Type B pancreatic cell (in vitro differentiated cells): ENCODE measurements around the gene RBM26. TPM values are rescaled to one million over a fixed set of nuclear protein-coding genes. Genes with fewer than 3 reads are reported as not detected.

Source experiments
- DNase-seq: peaks from one replicate; pipeline ENCODE4 v3.0.0; 2021; ENCODE audit warnings: mixed read lengths; ENCODE audit not compliant: unreplicated experiment; ENCODE audit errors: extremely low spot score
- H3K27ac Mint-ChIP-seq: 2 replicates; pipeline ENCODE4 v1.8.0; 2021; ENCODE audit warnings: mild to moderate bottlenecking, mixed read lengths
- H3K27me3 Mint-ChIP-seq: 2 replicates; pipeline ENCODE4 v1.8.0; 2021; ENCODE audit warnings: mixed read lengths
- H3K36me3 Mint-ChIP-seq: 2 replicates; pipeline ENCODE4 v1.8.0; 2021; ENCODE audit warnings: mixed read lengths
- H3K4me1 Mint-ChIP-seq: one replicate; pipeline ENCODE4 v1.8.0; 2021; ENCODE audit warnings: mixed read lengths; ENCODE audit not compliant: unreplicated experiment
- H3K4me3 Mint-ChIP-seq: 2 replicates; pipeline ENCODE4 v1.8.0; 2021; ENCODE audit warnings: mild to moderate bottlenecking, mixed read lengths
- H3K9me3 Mint-ChIP-seq: 2 replicates; pipeline ENCODE4 v1.8.0; 2021; ENCODE audit warnings: mixed read lengths
- total RNA-seq: library from RNA; stranded (reverse); gene quantifications from 2 replicates; pipeline ENCODE4 v1.2.1, GENCODE V29; 2021; ENCODE audit warnings: low replicate concordance
- TF ChIP-seq, protein P1 (sequence below): fragments of 200-600 bp; sonication (generic); conservative IDR thresholded peaks from 2 replicates; pipeline ENCODE4 v1.5.0; 2021; ENCODE audit warnings: antibody characterized with exemption, mild to moderate bottlenecking

RBM26 gene
- total RNA-seq, 1 donor from 2014 or later: 66.9 TPM

DNA sequence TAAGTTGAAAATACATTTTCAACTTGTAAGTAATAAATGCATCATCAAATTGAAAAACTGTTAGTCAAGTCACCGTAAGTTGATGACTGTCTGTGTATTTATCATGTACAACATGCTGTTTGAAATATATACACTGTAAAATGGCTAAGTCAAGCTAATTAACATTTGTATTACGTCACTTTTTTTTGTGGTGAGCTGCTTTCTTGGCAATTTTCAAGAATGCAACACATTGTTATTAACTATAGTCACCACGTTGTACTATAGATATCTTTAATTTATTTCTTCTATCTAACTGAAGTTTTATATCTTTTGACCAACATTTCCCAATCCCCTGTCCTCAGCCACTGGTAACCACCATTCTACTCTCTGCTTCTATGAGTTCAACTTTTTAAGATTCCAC is 57.0 kb downstream of the RBM26 start:
- Mint-ChIP-seq H3K4me1 (no peaks in the 10 kb centered on the region), H3K27ac (no peak overlapping the region), H3K36me3 (peaks cover 33% of the 10 kb centered on the region), H3K27me3 (no peaks in the 10 kb centered on the region), H3K4me3 (no peak overlapping the region), H3K9me3 (no peaks in the 10 kb centered on the region)
- TF ChIP-seq, protein P1, sequence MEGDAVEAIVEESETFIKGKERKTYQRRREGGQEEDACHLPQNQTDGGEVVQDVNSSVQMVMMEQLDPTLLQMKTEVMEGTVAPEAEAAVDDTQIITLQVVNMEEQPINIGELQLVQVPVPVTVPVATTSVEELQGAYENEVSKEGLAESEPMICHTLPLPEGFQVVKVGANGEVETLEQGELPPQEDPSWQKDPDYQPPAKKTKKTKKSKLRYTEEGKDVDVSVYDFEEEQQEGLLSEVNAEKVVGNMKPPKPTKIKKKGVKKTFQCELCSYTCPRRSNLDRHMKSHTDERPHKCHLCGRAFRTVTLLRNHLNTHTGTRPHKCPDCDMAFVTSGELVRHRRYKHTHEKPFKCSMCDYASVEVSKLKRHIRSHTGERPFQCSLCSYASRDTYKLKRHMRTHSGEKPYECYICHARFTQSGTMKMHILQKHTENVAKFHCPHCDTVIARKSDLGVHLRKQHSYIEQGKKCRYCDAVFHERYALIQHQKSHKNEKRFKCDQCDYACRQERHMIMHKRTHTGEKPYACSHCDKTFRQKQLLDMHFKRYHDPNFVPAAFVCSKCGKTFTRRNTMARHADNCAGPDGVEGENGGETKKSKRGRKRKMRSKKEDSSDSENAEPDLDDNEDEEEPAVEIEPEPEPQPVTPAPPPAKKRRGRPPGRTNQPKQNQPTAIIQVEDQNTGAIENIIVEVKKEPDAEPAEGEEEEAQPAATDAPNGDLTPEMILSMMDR: no peak
- no peak for DNase-seq

DNA sequence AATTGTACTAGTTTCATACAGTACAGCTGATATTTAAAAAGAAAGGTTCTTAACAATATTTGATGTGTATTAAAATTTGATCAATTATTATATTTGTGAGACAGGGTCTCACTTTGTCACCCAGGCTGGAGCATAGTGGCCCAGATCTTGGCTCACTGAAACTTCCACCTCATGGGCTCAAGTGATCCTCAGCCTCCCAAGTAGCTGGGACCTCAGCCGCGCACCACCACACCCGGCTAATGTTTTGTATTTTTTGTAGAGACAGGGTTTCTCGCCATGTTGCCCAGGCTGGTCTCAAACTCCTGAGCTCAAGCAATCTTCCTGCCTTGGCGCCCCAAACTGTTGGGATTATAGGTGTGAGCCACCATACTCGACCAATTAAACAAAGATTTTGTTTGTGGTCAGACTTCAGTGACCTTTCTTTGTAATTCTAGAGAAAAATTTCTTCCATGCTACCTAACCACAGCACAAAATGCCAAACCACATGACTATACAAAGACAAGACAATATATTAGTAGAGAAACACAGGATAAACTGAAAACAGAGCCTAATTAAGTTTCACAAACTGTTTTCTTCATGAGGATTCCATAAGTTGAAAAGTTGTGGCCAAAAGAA is 59.6 kb downstream of the RBM26 start:
- Mint-ChIP-seq H3K27me3 (no peaks in the 10 kb centered on the region), H3K36me3 (peaks cover 28% of the 10 kb centered on the region), H3K9me3 (no peaks in the 10 kb centered on the region), H3K27ac (no peak overlapping the region), H3K4me3 (no peak overlapping the region), H3K4me1 (no peaks in the 10 kb centered on the region)
- DNase-seq: no peak
- TF ChIP-seq, protein P1: no peak

DNA sequence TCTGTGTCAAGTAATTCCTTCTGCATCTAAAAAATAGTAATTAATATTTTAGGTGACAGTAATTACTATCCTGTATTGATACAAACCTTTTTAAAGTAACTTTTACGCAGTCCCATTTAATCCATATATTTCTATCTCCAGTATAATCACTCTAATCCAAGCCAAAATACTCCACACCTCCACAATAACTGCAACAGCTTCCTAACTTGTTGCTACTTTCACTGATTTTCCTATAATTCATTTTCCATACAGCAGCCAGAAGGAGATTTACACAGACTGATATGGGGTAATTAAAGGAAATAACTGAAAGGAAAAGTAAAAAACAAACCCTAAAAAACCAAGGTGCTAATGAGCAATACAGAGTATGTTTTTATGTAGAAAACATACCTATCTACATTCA is 64.9 kb downstream of the RBM26 start:
- H3K27me3 Mint-ChIP-seq: no peaks in the 10 kb centered on the region
- peaks cover 42% of the 10 kb centered on the region for H3K36me3 Mint-ChIP-seq
- no peak overlapping the region for H3K27ac Mint-ChIP-seq
- DNase-seq: no peak
- no peak overlapping the region for H3K4me3 Mint-ChIP-seq
- H3K4me1 Mint-ChIP-seq: no peaks in the 10 kb centered on the region
- TF ChIP-seq, protein P1: no peak
- H3K9me3 Mint-ChIP-seq: no peaks in the 10 kb centered on the region

DNA sequence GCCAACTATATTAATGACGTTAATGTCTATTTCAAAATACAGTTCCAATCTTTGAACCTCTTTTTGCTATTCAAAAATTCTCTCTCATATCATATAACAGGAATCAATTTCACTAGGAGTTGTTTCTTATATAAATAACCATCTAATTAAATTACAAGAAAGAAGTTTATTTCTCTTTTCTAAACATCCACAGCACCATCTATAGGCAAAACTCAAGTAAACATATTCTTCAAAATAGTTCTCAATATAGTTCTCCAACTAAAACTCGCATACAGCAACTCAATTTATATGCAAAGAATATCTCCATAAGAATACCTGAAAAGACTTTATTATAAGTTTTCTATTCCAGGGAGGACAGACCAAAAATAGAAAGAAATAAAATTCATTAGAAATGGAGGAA is 65.6 kb downstream of the RBM26 start:
- no peak for DNase-seq
- TF ChIP-seq, protein P1: peak; percentile 22

DNA sequence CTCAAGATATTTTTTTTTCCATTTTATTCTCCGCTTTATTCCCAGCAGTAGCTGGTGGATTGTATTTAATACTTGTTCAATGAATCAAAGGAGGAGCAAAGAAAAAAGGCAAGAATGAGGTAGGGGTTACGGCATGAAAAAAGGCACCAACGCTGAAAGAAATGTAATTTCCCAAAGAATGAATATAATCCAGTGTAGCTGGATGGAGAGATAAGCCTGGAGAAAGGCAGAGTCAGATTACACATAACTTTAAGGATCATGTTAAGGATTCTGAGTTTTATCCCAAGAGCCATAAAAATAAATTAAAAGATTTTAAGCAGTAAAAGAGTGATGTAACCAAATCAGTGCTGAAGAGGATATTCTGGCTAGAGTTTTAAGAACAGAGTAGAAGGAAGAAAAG is 67.7 kb downstream of the RBM26 start:
- TF ChIP-seq, protein P1: no peak
- Mint-ChIP-seq H3K27me3 (no peaks in the 10 kb centered on the region), H3K36me3 (peaks cover 47% of the 10 kb centered on the region), H3K9me3 (no peaks in the 10 kb centered on the region), H3K4me1 (no peaks in the 10 kb centered on the region), H3K27ac (no peak overlapping the region), H3K4me3 (no peak overlapping the region)
- DNase-seq: no peak

More for the DNA sequence above, 65.6 kb downstream of the RBM26 start:
- H3K27ac Mint-ChIP-seq: no peak overlapping the region
- no peaks in the 10 kb centered on the region for H3K4me1 Mint-ChIP-seq
- H3K36me3 Mint-ChIP-seq: peaks cover 42% of the 10 kb centered on the region
- H3K27me3 Mint-ChIP-seq: no peaks in the 10 kb centered on the region
- H3K9me3 Mint-ChIP-seq: no peaks in the 10 kb centered on the region
- no peak overlapping the region for H3K4me3 Mint-ChIP-seq

DNA sequence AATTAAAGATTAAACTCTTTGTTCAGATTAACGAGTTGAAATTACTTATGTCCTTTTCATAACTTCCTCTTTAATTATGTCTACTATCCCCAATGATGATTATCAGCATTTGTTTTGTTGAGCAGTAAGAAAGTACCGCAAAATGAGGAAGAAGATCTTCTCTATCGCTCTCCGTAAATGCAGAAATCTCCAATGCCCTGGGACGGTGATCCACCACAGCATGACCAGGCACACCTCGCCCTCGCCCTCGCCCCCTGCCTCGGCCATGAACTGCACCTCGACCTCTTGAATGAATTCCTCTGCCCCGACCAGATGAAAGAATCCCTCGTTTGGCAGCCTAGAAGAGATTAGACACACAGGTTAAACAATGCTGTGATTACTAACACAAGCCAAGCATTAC is 69.1 kb downstream of the RBM26 start:
- Mint-ChIP-seq H3K4me3 (no peak overlapping the region), H3K27me3 (no peaks in the 10 kb centered on the region), H3K9me3 (no peaks in the 10 kb centered on the region), H3K27ac (no peak overlapping the region), H3K4me1 (no peaks in the 10 kb centered on the region), H3K36me3 (peaks cover 50% of the 10 kb centered on the region)
- TF ChIP-seq, protein P1: no peak
- DNase-seq: no peak
